Liver (tissue), 3 donors: ENCODE results near the gene AHCY.
A peak's percentile ranks its signal among the peaks of the same experiment; 100 is the strongest.

ENCODE experiments used
- CTCF ChIP-seq: fragments of 150-350 bp; IDR thresholded peaks from 2 replicates; pipeline ENCODE4 v1.5.1; 2017; ENCODE audit warnings: improper control_type of control experiment, low read depth, low read length; ENCODE audit not compliant: missing input control
- GABPA ChIP-seq, 2 donors: IDR thresholded peaks in 1 of 2; conservative IDR thresholded peaks in 1 of 2; 2 replicates each; pipeline ENCODE4 v1.6.1; 2016; ENCODE audit warnings: antibody characterized with exemption in 2 of 2, mild to moderate bottlenecking in 1 of 2, moderate library complexity in 1 of 2
- JUND ChIP-seq, 2 donors: IDR thresholded peaks; 2 replicates each; pipeline ENCODE4 v1.6.1; 2016; ENCODE audit warnings: antibody characterized with exemption in 2 of 2
- RAD21 ChIP-seq, 2 donors: IDR thresholded peaks; 2 replicates each; pipeline ENCODE4 v1.6.1; 2016; ENCODE audit warnings: antibody characterized with exemption in 2 of 2, mild to moderate bottlenecking in 2 of 2
- REST ChIP-seq: IDR thresholded peaks from 2 replicates; pipeline ENCODE4 v1.6.1; 2016; ENCODE audit warnings: antibody characterized with exemption, mild to moderate bottlenecking
- RXRA ChIP-seq, 2 donors: IDR thresholded peaks; 2 replicates each; pipeline ENCODE4 v1.6.1; 2017 to 2018; ENCODE audit warnings: antibody characterized with exemption in 2 of 2, mild to moderate bottlenecking in 1 of 2
- SP1 ChIP-seq: IDR thresholded peaks from 2 replicates; pipeline ENCODE4 v1.6.1; 2018; ENCODE audit warnings: antibody characterized with exemption, mild to moderate bottlenecking
- YY1 ChIP-seq: IDR thresholded peaks from 2 replicates; pipeline ENCODE4 v1.6.1; 2016; ENCODE audit warnings: antibody characterized with exemption, mild to moderate bottlenecking
- ZBTB33 ChIP-seq: IDR thresholded peaks from 2 replicates; pipeline ENCODE4 v1.6.1; 2016; ENCODE audit warnings: antibody characterized with exemption
- TF ChIP-seq, protein P1 (sequence below): IDR thresholded peaks from 2 replicates; pipeline ENCODE4 v1.6.1; 2016; ENCODE audit warnings: antibody characterized with exemption
- donor health status: healthy.
- donor health status: healthy.

- peak; percentile 1 for TF ChIP-seq CTCF
- TF ChIP-seq, protein P1, sequence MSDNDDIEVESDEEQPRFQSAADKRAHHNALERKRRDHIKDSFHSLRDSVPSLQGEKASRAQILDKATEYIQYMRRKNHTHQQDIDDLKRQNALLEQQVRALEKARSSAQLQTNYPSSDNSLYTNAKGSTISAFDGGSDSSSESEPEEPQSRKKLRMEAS: no peak
- peak; percentile 78 for TF ChIP-seq SP1
- TF ChIP-seq RAD21 (IDR thresholded peaks at IDR 0.05): peak in 1 of 2 donors; percentile 5
- TF ChIP-seq GABPA (IDR thresholded peaks at IDR 0.05 in 1 of 2, conservative IDR thresholded peaks at IDR 0.05 in 1 of 2): no peak
- no peak for TF ChIP-seq REST
- TF ChIP-seq YY1: peak; percentile 33
- peak; percentile 48 to 71 for TF ChIP-seq RXRA (IDR thresholded peaks at IDR 0.05)
- peak; percentile 16 for TF ChIP-seq ZBTB33
- peak; percentile 91 to 93 for TF ChIP-seq JUND (IDR thresholded peaks at IDR 0.05)
Observed at GRCh38 chr20:34262488-34263288, 40.5 kb downstream of the AHCY start.
